CD4-positive, alpha-beta memory T cell (primary cell): ENCODE data around the gene PYURF. TPM values are rescaled to one million over a fixed set of nuclear protein-coding genes. Genes with fewer than 3 reads are reported as not detected.
A peak's percentile ranks its signal among the peaks of the same experiment; 100 is the strongest.

Experiments
- CTCF ChIA-PET: fragments of 350-600 bp; sonication (Branson Sonifier 250); formaldehyde crosslinking; loops from one replicate; lab custom pipeline; 2021; ENCODE audit warnings: inconsistent platforms; ENCODE audit not compliant: partially characterized antibody; lab: Charles Lee
- POLR2A ChIA-PET: fragments of 350-600 bp; sonication (Branson Sonifier 250); formaldehyde crosslinking; loops from one replicate; lab custom pipeline; 2021; ENCODE audit not compliant: partially characterized antibody; lab: Charles Lee
- DNase-seq, 5 donors: peaks; one replicate each; pipeline versions ENCODE4 v3.0.0 to v3.0.0-alpha.2; 2020 to 2022; ENCODE audit warnings: mixed read lengths in 1 of 5
- H3K27ac ChIP-seq: one replicate; pipeline ENCODE4 v1.7.0; 2013; ENCODE audit warnings: low read depth, low read length
- H3K27me3 ChIP-seq: 2 replicates; pipeline ENCODE4 v1.7.0; 2013; ENCODE audit warnings: mild to moderate bottlenecking, low read length, moderate library complexity; ENCODE audit not compliant: insufficient read depth
- H3K36me3 ChIP-seq: 2 replicates; pipeline ENCODE4 v1.7.0; 2013; ENCODE audit warnings: mild to moderate bottlenecking, low read length, moderate library complexity; ENCODE audit not compliant: insufficient read depth
- H3K4me1 ChIP-seq: 2 replicates; pipeline ENCODE4 v1.7.0; 2013; ENCODE audit warnings: mild to moderate bottlenecking, low read length, moderate library complexity; ENCODE audit not compliant: insufficient read depth
- H3K4me3 ChIP-seq, 2 donors: one replicate each; pipeline ENCODE4 v1.7.0; 2013; ENCODE audit warnings: low read length in 2 of 2, mild to moderate bottlenecking in 1 of 2
- H3K9me3 ChIP-seq, 2 donors: one replicate each; pipeline ENCODE4 v1.7.0; 2013; ENCODE audit warnings: low read length in 2 of 2, control low read depth in 1 of 2; ENCODE audit not compliant: control insufficient read depth in 1 of 2
- H3K27ac Mint-ChIP-seq, 7 donors: one replicate each; pipeline ENCODE4 v1.8.0; 2020 to 2021; ENCODE audit warnings: mixed read lengths in 7 of 7, mild to moderate bottlenecking in 6 of 7, inconsistent platforms in 3 of 7, moderate library complexity in 3 of 7
- H3K27me3 Mint-ChIP-seq, 2 donors: one replicate each; pipeline ENCODE4 v1.8.0; 2020 to 2021; ENCODE audit warnings: mixed read lengths in 2 of 2
- H3K36me3 Mint-ChIP-seq, 2 donors: one replicate each; pipeline ENCODE4 v1.8.0; 2020 to 2021; ENCODE audit warnings: mixed read lengths in 2 of 2, inconsistent platforms in 1 of 2, mild to moderate bottlenecking in 1 of 2
- H3K4me1 Mint-ChIP-seq, 4 donors: one replicate each; pipeline ENCODE4 v1.8.0; 2020 to 2021; ENCODE audit warnings: mixed read lengths in 4 of 4, mild to moderate bottlenecking in 1 of 4
- H3K4me3 Mint-ChIP-seq, 8 donors: one replicate each; pipeline ENCODE4 v1.8.0; 2020 to 2021; ENCODE audit warnings: mixed read lengths in 8 of 8, mild to moderate bottlenecking in 7 of 8, moderate library complexity in 6 of 8, inconsistent platforms in 3 of 8
- H3K9me3 Mint-ChIP-seq, 8 donors: one replicate each; pipeline ENCODE4 v1.8.0; 2020 to 2021; ENCODE audit warnings: mixed read lengths in 8 of 8, mild to moderate bottlenecking in 5 of 8, inconsistent platforms in 3 of 8, moderate library complexity in 1 of 8
- intact Hi-C: fragments of 100-400 bp; cut with micrococcal nuclease; formaldehyde crosslinking; loops from one replicate; pipeline ENCODE4 v1.15.1; 2023
- polyA plus RNA-seq, 2 donors: library from polyadenylated mRNA; unstranded; fragments of 300-500 nt; fragmentation: Illumina TruSeq; gene quantifications; one replicate each; pipeline ENCODE4 v1.2.3, GENCODE V29; 2021
- total RNA-seq, 2 experiments: library from RNA; stranded (reverse); gene quantifications; one replicate each; pipeline ENCODE4 v1.2.3, GENCODE V29; 2021

PYURF gene
- total and polyA plus RNA-seq, 4 experiments from 2014 or later = 54.5 to 446 (median 160) TPM

GRCh38 chr4:88514557-88515511, 8.7 kb downstream of the PYURF start:
- no peak for DNase-seq
- intact Hi-C loops = loop anchor here (1.0 to 2.0 kb wide), 4 partner anchors 146 to 482 kb away; partner anchors contain the start of gene PPM1K
- no peak overlapping the region for H3K27ac ChIP-seq
- H3K4me3 Mint-ChIP-seq = no peak overlapping the region
- H3K9me3 ChIP-seq = no peaks in the 10 kb centered on the region
- no peaks in the 10 kb centered on the region for H3K36me3 Mint-ChIP-seq
- H3K4me3 ChIP-seq = no peak overlapping the region
- H3K27me3 Mint-ChIP-seq = peaks cover 0 to 4% of the 10 kb centered on the region in 2 donors
- no peaks in the 10 kb centered on the region for H3K27me3 ChIP-seq
- CTCF ChIA-PET = interaction anchor here (0.5 to 21.8 kb wide), 44 partner anchors 8 to 508 kb away, joined by 3 to 469 read pairs (median 4); partner anchors contain the start of genes HERC5 and HERC6
- H3K9me3 Mint-ChIP-seq = no peaks in the 10 kb centered on the region
- POLR2A ChIA-PET = interaction anchor here (0.9 to 2.0 kb wide), 4 partner anchors 58 to 298 kb away, joined by 4 to 5 read pairs (median 4); partner anchors contain the start of genes HERC5 and PPM1K
- H3K4me1 Mint-ChIP-seq = no peaks in the 10 kb centered on the region
- no peak overlapping the region for H3K27ac Mint-ChIP-seq
- no peaks in the 10 kb centered on the region for H3K4me1 ChIP-seq
- H3K36me3 ChIP-seq = no peaks in the 10 kb centered on the region

GRCh38 chr4:88511236-88511635, 12.3 kb downstream of the PYURF start:
- Histone ChIP-seq H3K9me3 (no peaks in the 10 kb centered on the region), H3K27me3 (no peaks in the 10 kb centered on the region), H3K36me3 (no peaks in the 10 kb centered on the region), H3K4me1 (no peaks in the 10 kb centered on the region), H3K27ac (no peak overlapping the region), H3K4me3 (no peak overlapping the region)
- Mint-ChIP-seq H3K4me3 (no peak overlapping the region), H3K36me3 (no peaks in the 10 kb centered on the region), H3K27ac (no peak overlapping the region), H3K27me3 (peaks cover 0 to 4% of the 10 kb centered on the region in 2 donors), H3K9me3 (no peaks in the 10 kb centered on the region), H3K4me1 (no peaks in the 10 kb centered on the region)
- ChIA-PET POLR2A (no interaction called here), CTCF (interaction anchor here (0.8 to 21.8 kb wide), 6 partner anchors 133 to 478 kb away, joined by 3 to 469 read pairs (median 6); partner anchors contain the start of gene HERC6)
- DNase-seq = no peak
- intact Hi-C loops = no loop called here

GRCh38 chr4:88503344-88503743, 20.2 kb downstream of the PYURF start:
- H3K36me3 ChIP-seq = peaks cover 8% of the 10 kb centered on the region

GRCh38 chr4:88497859-88498409, 25.6 kb downstream of the PYURF start:
- Mint-ChIP-seq H3K4me1 (no peaks in the 10 kb centered on the region), H3K27ac (no peak overlapping the region), H3K4me3 (no peak overlapping the region), H3K27me3 (no peaks in the 10 kb centered on the region), H3K36me3 (peaks cover 45 to 55% of the 10 kb centered on the region in 2 donors), H3K9me3 (no peaks in the 10 kb centered on the region)
- H3K27ac ChIP-seq = no peak overlapping the region
- CTCF ChIA-PET = no interaction called here
- POLR2A ChIA-PET = no interaction called here
- no peaks in the 10 kb centered on the region for H3K4me1 ChIP-seq
- H3K9me3 ChIP-seq = no peaks in the 10 kb centered on the region
- intact Hi-C loops = no loop called here
- peaks cover 3% of the 10 kb centered on the region for H3K36me3 ChIP-seq
- H3K27me3 ChIP-seq = no peaks in the 10 kb centered on the region
- H3K4me3 ChIP-seq = no peak overlapping the region
- DNase-seq = no peak

More at GRCh38 chr4:88503344-88503743, 20.2 kb downstream of the PYURF start:
- CTCF ChIA-PET = interaction anchor here (1.0 to 21.8 kb wide), 3 partner anchors 11 to 287 kb away, joined by 4 to 469 read pairs (median 37); no protein-coding TSS in a partner anchor
- Mint-ChIP-seq H3K4me1 (no peaks in the 10 kb centered on the region), H3K9me3 (no peaks in the 10 kb centered on the region), H3K27me3 (no peaks in the 10 kb centered on the region), H3K4me3 (no peak overlapping the region), H3K27ac (no peak overlapping the region), H3K36me3 (peaks cover 31 to 44% of the 10 kb centered on the region in 2 donors)
- H3K9me3 ChIP-seq = no peaks in the 10 kb centered on the region
- intact Hi-C loops = loop anchor here (10.0 kb wide), 1 partner anchor 829 kb away; no protein-coding TSS in a partner anchor
- H3K4me3 ChIP-seq = no peak overlapping the region
- no peaks in the 10 kb centered on the region for H3K4me1 ChIP-seq
- no peak overlapping the region for H3K27ac ChIP-seq
- POLR2A ChIA-PET = no interaction called here
- no peaks in the 10 kb centered on the region for H3K27me3 ChIP-seq
- no peak for DNase-seq

GRCh38 chr4:88489100-88489761, 34.3 kb downstream of the PYURF start:
- Histone ChIP-seq H3K4me1 (peaks cover 13% of the 10 kb centered on the region), H3K36me3 (peaks cover 3% of the 10 kb centered on the region), H3K27ac (no peak overlapping the region), H3K27me3 (no peaks in the 10 kb centered on the region), H3K4me3 (no peak overlapping the region), H3K9me3 (no peaks in the 10 kb centered on the region)
- intact Hi-C loops = no loop called here
- ChIA-PET POLR2A (interaction anchor here (0.7 kb wide), 1 partner anchor 31 kb away, joined by 4 read pairs; no protein-coding TSS in a partner anchor), CTCF (interaction anchor here (0.9 to 1.1 kb wide), 2 partner anchors 26 to 270 kb away, joined by 3 to 4 read pairs; no protein-coding TSS in a partner anchor)
- peaks cover 45 to 59% of the 10 kb centered on the region in 2 donors for H3K36me3 Mint-ChIP-seq
- H3K9me3 Mint-ChIP-seq = no peaks in the 10 kb centered on the region
- no peak for DNase-seq
- peaks cover 11 to 14% (median 13%) of the 10 kb centered on the region in 4 donors for H3K4me1 Mint-ChIP-seq
- H3K27ac Mint-ChIP-seq = peak overlapping the region; percentile 5 to 81 (median 49)
- no peaks in the 10 kb centered on the region for H3K27me3 Mint-ChIP-seq
- H3K4me3 Mint-ChIP-seq = peak overlapping the region in 2 of 8 donors; percentile 1 to 13

- H3K27me3 ChIP-seq = no peaks in the 10 kb centered on the region
- no peaks in the 10 kb centered on the region for H3K36me3 ChIP-seq
- no peak overlapping the region for H3K4me3 ChIP-seq
- peaks cover 0 to 2% (median 0%) of the 10 kb centered on the region in 4 donors for H3K4me1 Mint-ChIP-seq
- CTCF ChIA-PET = no interaction called here
- no peak overlapping the region for H3K4me3 Mint-ChIP-seq
- DNase-seq = no peak
- H3K9me3 Mint-ChIP-seq = no peaks in the 10 kb centered on the region
- no peaks in the 10 kb centered on the region for H3K9me3 ChIP-seq
- H3K4me1 ChIP-seq = no peaks in the 10 kb centered on the region
- no peak overlapping the region for H3K27ac Mint-ChIP-seq
- H3K36me3 Mint-ChIP-seq = peaks cover 33 to 43% of the 10 kb centered on the region in 2 donors
- no peaks in the 10 kb centered on the region for H3K27me3 Mint-ChIP-seq
- intact Hi-C loops = no loop called here
- POLR2A ChIA-PET = no interaction called here
- no peak overlapping the region for H3K27ac ChIP-seq
These were observed 42.0 kb downstream of the PYURF start for GRCh38 chr4:88481537-88481936.
